Measurements from ENCODE around the gene CCDC80.

CCDC80 gene

GRCh38 chr3:112582244-112582874, 58.6 kb downstream of the CCDC80 start:
- no peak overlapping the region for H3K4me3 ChIP-seq (replicated peaks; ENCODE audit: insufficient read depth, low read length)
- peak; percentile 28 to 38 for DNase-seq (ENCODE audit: low read depth in 1 of 2, low spot score in 1 of 2)
- H3K27me3 ChIP-seq (ENCODE audit: insufficient read depth, poor library complexity, severe bottlenecking) = no peaks in the 10 kb centered on the region
- TF ChIP-seq CTCF (IDR thresholded peaks at IDR 0.05; ENCODE audit: insufficient read depth, low read length) = peak; percentile 39
- peak; percentile 7; the same call in 1 of the 2 replicates for TF ChIP-seq SPI1 (IDR thresholded peaks at IDR 0.05; ENCODE audit: borderline replicate concordance, low read depth)
- TF ChIP-seq POLR2AphosphoS5 (IDR thresholded peaks at IDR 0.05; ENCODE audit: low read depth) = no peak
- TF ChIP-seq, protein P1, sequence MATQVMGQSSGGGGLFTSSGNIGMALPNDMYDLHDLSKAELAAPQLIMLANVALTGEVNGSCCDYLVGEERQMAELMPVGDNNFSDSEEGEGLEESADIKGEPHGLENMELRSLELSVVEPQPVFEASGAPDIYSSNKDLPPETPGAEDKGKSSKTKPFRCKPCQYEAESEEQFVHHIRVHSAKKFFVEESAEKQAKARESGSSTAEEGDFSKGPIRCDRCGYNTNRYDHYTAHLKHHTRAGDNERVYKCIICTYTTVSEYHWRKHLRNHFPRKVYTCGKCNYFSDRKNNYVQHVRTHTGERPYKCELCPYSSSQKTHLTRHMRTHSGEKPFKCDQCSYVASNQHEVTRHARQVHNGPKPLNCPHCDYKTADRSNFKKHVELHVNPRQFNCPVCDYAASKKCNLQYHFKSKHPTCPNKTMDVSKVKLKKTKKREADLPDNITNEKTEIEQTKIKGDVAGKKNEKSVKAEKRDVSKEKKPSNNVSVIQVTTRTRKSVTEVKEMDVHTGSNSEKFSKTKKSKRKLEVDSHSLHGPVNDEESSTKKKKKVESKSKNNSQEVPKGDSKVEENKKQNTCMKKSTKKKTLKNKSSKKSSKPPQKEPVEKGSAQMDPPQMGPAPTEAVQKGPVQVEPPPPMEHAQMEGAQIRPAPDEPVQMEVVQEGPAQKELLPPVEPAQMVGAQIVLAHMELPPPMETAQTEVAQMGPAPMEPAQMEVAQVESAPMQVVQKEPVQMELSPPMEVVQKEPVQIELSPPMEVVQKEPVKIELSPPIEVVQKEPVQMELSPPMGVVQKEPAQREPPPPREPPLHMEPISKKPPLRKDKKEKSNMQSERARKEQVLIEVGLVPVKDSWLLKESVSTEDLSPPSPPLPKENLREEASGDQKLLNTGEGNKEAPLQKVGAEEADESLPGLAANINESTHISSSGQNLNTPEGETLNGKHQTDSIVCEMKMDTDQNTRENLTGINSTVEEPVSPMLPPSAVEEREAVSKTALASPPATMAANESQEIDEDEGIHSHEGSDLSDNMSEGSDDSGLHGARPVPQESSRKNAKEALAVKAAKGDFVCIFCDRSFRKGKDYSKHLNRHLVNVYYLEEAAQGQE (IDR thresholded peaks at IDR 0.05; ENCODE audit: insufficient replicate concordance, low read depth) = no peak
- no peak for TF ChIP-seq GABPA (IDR thresholded peaks at IDR 0.05; ENCODE audit: low read depth)
- no peak overlapping the region for H3K27ac ChIP-seq (replicated peaks)

- DNase-seq (ENCODE audit: low read depth in 1 of 2, low spot score in 1 of 2) = no peak
- TF ChIP-seq, protein P1 (IDR thresholded peaks at IDR 0.05; ENCODE audit: insufficient replicate concordance, low read depth) = no peak
- TF ChIP-seq POLR2AphosphoS5 (IDR thresholded peaks at IDR 0.05; ENCODE audit: low read depth) (no peak), SPI1 (IDR thresholded peaks at IDR 0.05; ENCODE audit: borderline replicate concordance, low read depth) (no peak), GABPA (IDR thresholded peaks at IDR 0.05; ENCODE audit: low read depth) (no peak), CTCF (IDR thresholded peaks at IDR 0.05; ENCODE audit: insufficient read depth, low read length) (no peak)
- Histone ChIP-seq H3K4me3 (replicated peaks; ENCODE audit: insufficient read depth, low read length) (no peak overlapping the region), H3K27me3 (ENCODE audit: insufficient read depth, poor library complexity, severe bottlenecking) (no peaks in the 10 kb centered on the region), H3K27ac (replicated peaks) (peak overlapping the region; percentile 62)
Observed at GRCh38 chr3:112579697-112580096, 61.2 kb downstream of the CCDC80 start.

DNA sequence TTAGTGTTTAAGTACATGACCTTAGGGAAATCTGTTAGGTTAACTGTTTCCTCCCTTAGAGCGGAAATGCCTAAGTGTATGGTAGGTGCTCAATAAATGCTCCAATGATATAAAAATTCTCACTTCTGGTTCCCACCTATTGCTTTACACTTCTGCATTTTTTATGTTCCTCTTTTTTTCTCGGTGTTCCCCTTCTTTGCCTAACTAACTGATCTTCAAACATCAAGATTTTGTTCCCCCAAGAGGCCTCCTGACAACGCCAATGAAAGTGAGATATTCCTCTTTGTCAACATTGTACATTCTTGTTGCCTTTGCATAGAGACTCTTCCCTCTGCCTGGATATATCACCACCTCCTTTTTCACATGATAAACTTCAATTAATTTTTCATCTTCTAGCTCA, 61.7 kb downstream of the CCDC80 start:
- H3K27ac ChIP-seq (replicated peaks) = peak overlapping the region; percentile 62
- TF ChIP-seq POLR2AphosphoS5 (IDR thresholded peaks at IDR 0.05; ENCODE audit: low read depth) = no peak
- 0 out of 2 replicates have a peak, but pooled peaks have one; percentile 2 for TF ChIP-seq GABPA (IDR thresholded peaks at IDR 0.05; ENCODE audit: low read depth)
- TF ChIP-seq SPI1 (IDR thresholded peaks at IDR 0.05; ENCODE audit: borderline replicate concordance, low read depth) = peak; percentile 98
- peak in 1 of 2 experiments; percentile 63 for DNase-seq (ENCODE audit: low read depth in 1 of 2, low spot score in 1 of 2)
- no peaks in the 10 kb centered on the region for H3K27me3 ChIP-seq (ENCODE audit: insufficient read depth, poor library complexity, severe bottlenecking)
- no peak overlapping the region for H3K4me3 ChIP-seq (replicated peaks; ENCODE audit: insufficient read depth, low read length)

DNA sequence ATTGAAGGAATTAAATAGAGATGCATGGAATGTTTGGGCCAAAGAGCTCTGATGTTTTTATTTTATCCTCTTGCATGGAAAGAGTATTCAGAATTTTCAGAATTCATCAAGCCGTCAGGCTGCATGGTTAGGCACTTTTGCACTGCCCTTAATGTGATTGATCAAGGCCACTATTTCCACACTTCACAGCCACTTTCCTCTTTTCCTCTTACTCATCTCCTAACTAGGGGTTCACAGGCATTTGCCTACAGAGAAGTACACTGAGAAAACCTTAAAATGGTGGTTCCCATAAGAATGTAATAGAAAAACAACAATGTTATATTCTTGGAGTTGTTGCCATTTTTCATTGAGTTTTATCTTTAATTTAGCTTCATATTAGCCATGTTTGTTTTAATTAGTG, 68.2 kb downstream of the CCDC80 start:
- peak overlapping the region; percentile 60 for H3K27ac ChIP-seq (replicated peaks)
- TF ChIP-seq SPI1 (IDR thresholded peaks at IDR 0.05; ENCODE audit: borderline replicate concordance, low read depth) = no peak
- no peak for TF ChIP-seq GABPA (IDR thresholded peaks at IDR 0.05; ENCODE audit: low read depth)
- TF ChIP-seq CTCF (IDR thresholded peaks at IDR 0.05; ENCODE audit: insufficient read depth, low read length) = no peak
- no peak for TF ChIP-seq POLR2AphosphoS5 (IDR thresholded peaks at IDR 0.05; ENCODE audit: low read depth)
- TF ChIP-seq, protein P1 (IDR thresholded peaks at IDR 0.05; ENCODE audit: insufficient replicate concordance, low read depth) = no peak
- no peak overlapping the region for H3K4me3 ChIP-seq (replicated peaks; ENCODE audit: insufficient read depth, low read length)
- no peaks in the 10 kb centered on the region for H3K27me3 ChIP-seq (ENCODE audit: insufficient read depth, poor library complexity, severe bottlenecking)
- DNase-seq (ENCODE audit: low read depth in 1 of 2, low spot score in 1 of 2) = peak in 1 of 2 experiments; percentile 47

Data from HL-60 (cell line).